Activated CD4-positive, alpha-beta T cell treated with anti-CD3 and anti-CD28 coated beads for 4 hours (primary cell): ENCODE measurements around the gene SLCO4C1.
"Not testable (repeated sequence)": the region's sequence is repeated elsewhere in the genome, so short reads cannot be mapped to it uniquely, and the experiment has no call there.

ENCODE experiments used
- DNase-seq, 2 donors: peaks; one replicate each; pipeline ENCODE4 v3.0.0-alpha.2; 2020

The SLCO4C1 gene, protein sequence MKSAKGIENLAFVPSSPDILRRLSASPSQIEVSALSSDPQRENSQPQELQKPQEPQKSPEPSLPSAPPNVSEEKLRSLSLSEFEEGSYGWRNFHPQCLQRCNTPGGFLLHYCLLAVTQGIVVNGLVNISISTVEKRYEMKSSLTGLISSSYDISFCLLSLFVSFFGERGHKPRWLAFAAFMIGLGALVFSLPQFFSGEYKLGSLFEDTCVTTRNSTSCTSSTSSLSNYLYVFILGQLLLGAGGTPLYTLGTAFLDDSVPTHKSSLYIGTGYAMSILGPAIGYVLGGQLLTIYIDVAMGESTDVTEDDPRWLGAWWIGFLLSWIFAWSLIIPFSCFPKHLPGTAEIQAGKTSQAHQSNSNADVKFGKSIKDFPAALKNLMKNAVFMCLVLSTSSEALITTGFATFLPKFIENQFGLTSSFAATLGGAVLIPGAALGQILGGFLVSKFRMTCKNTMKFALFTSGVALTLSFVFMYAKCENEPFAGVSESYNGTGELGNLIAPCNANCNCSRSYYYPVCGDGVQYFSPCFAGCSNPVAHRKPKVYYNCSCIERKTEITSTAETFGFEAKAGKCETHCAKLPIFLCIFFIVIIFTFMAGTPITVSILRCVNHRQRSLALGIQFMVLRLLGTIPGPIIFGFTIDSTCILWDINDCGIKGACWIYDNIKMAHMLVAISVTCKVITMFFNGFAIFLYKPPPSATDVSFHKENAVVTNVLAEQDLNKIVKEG

DNA sequence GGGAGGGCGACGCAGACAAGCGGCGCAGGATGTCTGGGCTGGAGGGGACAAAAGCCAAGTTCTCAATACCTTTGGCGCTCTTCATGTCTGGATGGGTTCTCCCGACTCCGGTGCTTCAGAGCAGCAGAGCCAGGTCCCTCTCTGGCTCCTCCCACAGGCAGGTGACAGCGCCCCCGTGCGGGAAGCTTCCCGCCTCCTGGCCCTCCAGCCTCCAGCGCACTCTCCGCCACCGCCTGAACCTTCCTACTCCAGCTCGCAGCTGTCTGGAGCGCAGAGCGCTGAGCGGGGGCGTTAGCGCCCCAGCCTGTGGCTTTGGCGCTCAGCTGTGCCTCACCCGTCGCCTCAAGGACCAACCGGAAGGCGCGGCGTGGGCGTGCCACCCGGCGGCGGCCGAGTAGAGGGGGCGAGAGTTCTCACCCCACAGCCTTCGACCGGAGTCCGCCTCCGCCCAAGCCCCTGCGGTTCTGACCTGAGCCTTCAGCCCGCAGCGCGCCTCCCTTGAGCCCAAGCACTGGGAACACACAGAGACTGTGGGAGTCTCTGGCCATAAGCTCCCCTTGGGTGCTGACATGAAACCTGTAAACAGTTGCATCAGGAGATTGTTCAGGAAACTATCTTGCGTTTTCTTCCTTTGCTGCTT, at the start of gene SLCO4C1:
Gene SLCO4C1 (minus strand): TSS at position 107 of the 640 bp plus-strand sequence. CDS start 22 bp downstream, at position 85.
- peak; percentile 67 to 74 for DNase-seq

- DNase-seq, result no peak
Measured at GRCh38 chr5:102341681-102342288, 45.7 kb upstream of the SLCO4C1 start.

- no peak for DNase-seq
Measured at GRCh38 chr5:102324714-102325113, 28.6 kb upstream of the SLCO4C1 start.

- DNase-seq, result not testable (repeated sequence)
Measured at GRCh38 chr5:102318801-102319200, 22.7 kb upstream of the SLCO4C1 start.

- no peak for DNase-seq
Measured at GRCh38 chr5:102314328-102314727, 18.2 kb upstream of the SLCO4C1 start.

DNA sequence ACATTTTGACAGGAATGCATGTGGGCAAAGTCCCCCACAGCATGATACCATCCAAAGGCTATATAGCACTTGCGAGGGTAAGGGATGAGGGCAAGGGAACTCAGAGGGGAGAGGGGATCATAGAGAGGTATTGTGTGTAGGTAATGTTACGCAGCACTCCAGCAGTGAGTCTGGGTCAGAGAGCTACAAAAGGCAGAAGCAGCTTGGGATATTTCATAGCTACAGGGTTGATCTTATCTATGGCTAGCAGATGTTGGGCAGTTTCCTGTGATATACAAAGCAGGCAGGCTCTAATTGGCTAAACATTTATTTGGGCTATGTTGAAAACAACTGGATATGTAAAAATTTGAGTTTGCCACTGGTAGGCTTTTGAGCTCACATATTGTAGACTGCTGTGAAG, 17.8 kb upstream of the SLCO4C1 start:
- no peak for DNase-seq

GRCh38 chr5:102312586-102313370, 16.7 kb upstream of the SLCO4C1 start:
- no peak for DNase-seq

GRCh38 chr5:102309586-102309985, 13.5 kb upstream of the SLCO4C1 start:
- no peak for DNase-seq

- no peak for DNase-seq
Measured at GRCh38 chr5:102307232-102307631, 11.1 kb upstream of the SLCO4C1 start.

DNA sequence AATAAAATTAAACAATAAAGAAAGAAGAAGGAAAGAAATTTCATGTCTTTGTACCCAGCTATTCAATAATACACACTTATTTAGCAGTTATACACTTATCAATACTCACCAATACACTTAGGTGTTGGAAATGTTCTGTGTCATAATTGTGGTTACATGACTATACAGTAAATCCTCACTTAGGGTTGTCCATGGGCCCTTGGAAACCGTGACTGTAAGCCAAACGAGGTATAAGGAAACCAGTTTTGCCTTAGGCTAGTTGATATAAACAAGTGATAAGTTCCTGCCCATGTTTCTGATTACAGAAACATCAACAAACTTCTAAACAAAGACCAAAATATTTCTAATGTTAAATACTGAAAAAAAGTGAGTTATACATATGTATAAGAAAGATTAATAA, 10.0 kb upstream of the SLCO4C1 start:
- no peak for DNase-seq

GRCh38 chr5:102295534-102296177, 428 bp downstream of the SLCO4C1 start:
- DNase-seq, result no peak

DNA sequence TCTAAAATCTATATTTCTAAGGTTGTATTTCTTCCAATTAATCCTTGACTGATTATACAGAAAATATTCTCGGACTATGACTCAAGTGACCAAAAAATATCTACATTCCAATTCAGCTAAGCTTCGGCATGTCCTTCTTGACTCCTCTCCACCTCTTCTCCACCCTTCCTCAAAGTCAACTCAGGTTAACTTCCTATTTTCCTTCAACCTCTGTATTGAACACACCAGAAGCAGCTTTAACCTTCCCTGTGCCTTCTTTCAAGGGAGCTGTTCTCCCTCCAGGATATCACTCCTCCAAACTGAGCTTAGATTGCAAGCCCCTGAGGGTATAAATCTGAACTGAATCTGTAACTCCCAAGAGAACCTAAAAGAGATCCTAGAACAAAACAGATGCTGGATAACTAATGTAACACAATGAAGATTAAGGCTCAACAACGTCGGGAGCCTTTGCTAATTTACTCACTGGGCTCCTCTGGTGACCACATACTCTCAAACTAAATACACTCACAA, 1.1 kb downstream of the SLCO4C1 start:
- no peak for DNase-seq

- DNase-seq, result no peak
Measured at GRCh38 chr5:102290004-102290403, 6.1 kb downstream of the SLCO4C1 start.

- DNase-seq, result no peak
Measured at GRCh38 chr5:102289251-102289899, 6.7 kb downstream of the SLCO4C1 start.

DNA sequence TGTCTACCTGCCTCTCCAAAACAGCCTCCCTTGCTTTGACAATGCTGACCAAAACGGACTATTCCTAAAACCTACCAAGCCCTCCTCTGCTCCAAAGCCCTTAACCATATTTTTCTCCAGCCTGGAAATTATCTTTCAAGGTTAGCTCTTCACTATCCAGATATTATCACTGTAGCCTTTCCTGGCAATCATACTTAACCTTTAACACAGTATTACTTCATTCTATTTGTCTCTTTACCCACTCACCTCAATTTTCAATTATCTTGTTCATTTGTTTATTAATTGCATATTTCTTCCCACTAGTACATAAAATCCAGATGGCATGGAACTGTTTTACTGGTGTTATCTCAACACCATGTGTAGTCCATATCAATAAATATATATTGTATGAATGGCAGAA, 7.5 kb downstream of the SLCO4C1 start:
- DNase-seq, result no peak

DNA sequence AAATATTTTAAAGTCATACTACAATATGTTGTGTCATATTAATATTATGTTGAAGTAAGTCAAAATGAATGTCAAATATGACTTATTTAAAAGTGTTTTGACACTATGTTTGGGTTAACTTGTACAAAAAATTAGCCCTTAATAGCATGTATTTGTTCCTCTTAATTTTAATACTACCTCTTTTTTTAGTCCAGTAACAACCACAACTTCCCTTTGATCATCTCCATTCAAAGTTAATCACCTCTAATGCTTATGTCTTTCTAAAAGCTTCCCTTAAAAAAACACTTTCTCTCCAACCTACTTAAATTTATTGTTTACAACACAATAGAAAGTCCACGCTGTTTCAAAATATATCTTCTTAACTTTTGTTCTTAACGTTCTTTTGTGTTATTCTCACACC, 9.6 kb downstream of the SLCO4C1 start:
- no peak for DNase-seq

DNA sequence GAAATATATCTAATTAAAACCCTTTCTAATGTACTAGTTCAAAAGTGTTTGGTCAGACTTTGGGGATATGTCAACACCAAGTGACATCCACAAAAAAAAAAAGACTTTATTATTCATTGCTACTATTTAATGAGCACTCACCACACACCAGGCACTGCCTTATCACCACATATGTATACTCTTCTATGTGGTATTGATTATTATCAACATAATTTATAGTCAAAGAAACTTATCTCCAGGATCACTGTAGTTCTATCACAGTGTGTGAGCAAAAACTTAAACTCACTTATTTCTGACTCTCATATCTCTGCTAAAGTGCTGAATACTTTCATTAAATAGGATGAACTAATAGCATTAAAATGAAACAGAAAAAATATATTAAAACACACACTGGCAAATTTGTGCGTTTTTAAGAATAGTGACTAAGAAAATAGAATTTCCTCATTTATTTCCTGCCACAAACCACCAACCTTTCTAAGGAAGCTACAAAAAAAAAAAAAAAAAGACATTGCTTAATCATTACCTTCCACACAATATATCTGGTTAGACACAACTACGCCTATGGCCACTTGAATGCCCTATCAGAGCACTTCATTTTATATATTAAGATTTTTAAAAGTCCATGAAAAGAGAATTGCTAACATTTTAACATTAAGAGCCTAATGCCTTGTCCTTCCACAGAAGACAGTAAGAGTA, 12.8 kb downstream of the SLCO4C1 start:
- no peak for DNase-seq

GRCh38 chr5:102279711-102280110, 16.4 kb downstream of the SLCO4C1 start:
- DNase-seq, result no peak

DNA sequence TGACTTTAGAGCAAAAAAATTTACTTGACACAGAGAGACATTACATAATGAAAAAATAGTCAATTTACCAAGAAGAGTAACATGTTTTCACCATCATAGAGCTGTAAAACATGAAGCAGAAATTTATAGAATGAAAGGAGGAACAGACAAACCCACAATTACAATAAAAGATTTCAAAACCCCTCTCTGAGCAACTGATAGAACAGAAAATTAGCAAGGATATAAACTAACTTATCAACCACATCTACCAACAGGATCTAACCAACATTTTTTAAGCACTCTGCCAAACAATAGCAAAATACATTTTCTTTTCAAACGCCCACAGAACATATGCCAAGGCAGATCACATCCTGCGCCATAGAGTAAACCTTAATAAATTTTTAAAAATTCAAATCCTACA, 17.9 kb downstream of the SLCO4C1 start:
- no peak for DNase-seq

GRCh38 chr5:102277144-102277543, 18.9 kb downstream of the SLCO4C1 start:
- DNase-seq, result no peak

DNA sequence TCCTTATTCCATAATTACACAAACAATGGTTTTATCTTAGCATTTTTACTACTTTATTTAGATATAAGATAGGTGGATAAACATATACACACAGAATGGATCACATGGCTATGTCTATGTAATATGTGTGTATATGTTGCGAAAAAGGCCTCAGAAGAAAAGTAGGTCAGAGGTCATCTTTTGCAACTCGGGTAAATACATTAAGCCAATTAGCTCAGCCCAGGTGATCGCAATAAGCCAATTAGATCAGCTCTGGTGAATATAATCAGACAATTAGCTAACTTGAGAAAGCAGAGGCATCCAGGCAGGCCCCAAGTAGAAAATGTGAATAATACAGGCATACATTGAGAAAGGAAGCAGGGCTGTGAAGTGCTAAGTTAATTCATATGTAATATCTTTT, 24.3 kb downstream of the SLCO4C1 start:
- no peak for DNase-seq
